HG03354 (cell line): Measurements from ENCODE around the gene PIGBOS1.

Experiments
- ATAC-seq: cut with Tn5 transposase; IDR thresholded peaks from one replicate; pipeline ENCODE4 v1.9.1; 2021; ENCODE audit warnings: mild to moderate bottlenecking; ENCODE audit not compliant: unreplicated experiment, poor library complexity, severe bottlenecking

Gene PIGBOS1

DNA sequence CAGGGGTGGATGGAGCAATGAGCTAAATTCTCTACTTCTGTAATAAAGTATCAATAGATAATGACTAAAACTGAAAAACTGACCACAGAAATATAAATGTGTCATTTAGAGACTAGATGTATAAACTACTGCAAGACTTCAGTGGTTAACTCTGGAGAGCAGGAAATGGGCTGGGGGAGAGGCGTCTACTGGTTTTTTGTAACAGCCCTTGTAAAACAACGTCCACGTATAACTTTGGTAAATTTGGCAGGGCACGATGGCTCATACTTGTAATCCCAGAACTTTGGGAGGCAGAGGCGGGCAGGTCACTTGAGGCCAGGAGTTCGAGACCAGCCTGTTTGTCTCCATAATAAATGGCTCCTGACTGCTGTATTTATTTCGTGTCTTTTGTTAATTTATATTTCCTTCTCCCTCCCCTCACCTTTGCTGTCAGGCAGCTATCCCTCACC is 41.8 kb downstream of the PIGBOS1 start:
- peak; percentile 60 for ATAC-seq

DNA sequence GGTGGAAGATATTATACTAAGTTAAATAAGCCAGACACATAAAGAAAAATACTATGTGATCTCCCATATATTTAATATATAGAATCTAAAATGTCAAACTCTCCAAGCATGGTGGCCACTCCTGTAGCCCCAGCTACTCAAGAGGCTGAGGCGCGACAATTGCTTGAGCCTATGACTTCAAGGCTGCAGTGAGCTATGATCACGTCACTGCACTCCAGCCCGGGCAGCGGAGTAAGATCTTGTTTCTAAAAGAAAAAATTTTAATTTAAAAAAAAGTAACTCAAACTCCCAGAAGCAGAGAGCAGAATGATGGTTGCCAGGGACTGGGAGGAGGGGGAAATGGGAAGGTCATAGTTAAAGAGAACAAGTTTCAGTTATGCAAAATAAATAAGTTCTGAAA is 42.6 kb downstream of the PIGBOS1 start:
- ATAC-seq, result no peak

DNA sequence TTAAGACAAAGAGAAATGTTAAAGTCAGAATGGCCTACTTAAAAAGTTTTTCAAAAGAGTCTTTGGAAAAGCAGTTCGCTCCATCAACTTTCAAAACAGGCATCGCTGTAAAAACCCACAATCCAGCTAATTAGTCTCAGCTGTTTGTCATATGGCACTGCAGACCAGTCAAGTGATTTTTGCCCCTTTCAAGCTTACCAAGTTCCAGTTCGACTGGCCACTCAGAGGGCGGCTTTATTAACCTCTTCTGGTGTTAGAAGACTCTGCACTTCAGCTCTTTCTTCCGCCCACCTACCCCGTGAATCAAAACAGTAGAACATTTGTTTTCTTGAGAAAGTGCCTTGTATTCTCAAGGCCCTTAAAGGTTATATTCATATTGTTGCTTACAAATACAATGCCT is 48.6 kb downstream of the PIGBOS1 start:
- no peak for ATAC-seq

DNA sequence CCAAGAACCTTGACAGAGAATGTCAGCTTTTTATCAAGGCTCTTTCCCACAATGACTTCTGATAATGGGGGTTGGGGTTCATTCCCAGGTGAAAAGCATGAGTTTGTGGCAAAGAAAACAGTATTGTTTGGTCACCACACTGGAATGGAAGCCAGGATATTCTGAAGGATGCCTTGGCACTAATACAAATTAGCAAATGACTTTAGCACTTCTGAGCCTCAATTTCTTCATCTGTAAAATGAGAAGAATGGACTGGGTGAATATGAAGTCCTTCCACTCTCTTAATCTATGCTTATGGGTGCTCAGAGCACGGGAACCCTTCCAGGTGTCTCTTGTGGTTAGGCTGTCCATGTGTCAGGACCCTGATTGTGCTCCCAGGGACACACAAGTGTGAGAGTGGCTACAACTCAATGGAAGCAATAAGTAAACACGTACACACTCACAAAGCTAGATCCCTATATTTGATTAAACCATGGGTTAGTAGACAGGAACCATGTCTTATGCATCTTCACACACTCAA is 50.7 kb downstream of the PIGBOS1 start:
- ATAC-seq, result no peak

DNA sequence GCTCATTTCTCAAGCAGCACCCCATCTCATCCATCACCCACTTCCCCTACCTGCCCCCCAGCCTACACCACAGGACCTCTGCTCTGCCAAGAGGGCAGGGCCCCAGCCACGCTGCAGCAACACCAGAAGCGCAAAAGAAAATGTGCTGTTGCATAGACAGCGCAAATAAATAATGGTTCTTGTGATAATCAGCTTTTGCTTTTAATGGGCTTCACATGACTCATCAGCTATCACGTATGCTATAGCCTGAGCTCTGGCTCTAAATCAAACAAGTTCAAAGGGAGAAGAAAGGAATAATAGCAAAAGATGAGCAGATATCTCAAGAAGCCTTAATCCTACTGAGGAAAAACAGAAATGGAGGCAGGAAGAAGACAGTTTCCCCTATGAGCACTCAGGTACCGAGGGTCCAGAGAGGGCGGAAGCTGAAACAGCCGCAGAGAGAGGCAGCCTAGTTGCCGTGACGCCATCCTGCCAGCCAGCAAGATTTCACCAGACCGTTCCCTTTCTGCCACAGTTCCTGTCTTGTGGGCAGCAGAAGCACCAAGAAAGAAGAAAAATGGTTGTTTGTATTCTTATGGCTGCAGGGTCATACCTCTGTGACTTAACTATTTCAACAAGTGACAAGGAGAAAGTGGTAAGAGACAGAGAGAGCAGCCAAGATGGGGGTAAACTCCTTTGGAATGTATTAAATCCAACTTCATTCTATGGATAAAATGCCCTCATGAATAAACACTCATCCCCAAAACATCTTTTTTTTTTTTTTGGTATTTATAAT is 51.3 kb downstream of the PIGBOS1 start:
- ATAC-seq, result peak; percentile 96
